GM23338 (cell line): ENCODE measurements around the gene SBF2. TPM values are rescaled to one million over a fixed set of nuclear protein-coding genes. Genes with fewer than 3 reads are reported as not detected.

Experiments used
- ATAC-seq: fragments of 200-7000 bp; cut with Tn5 transposase; 3 replicates; pipeline ENCODE4 v1.9.1; 2020
- DNase-seq: peaks from one replicate; pipeline ENCODE4 v3.0.0-alpha.2; 2015; ENCODE audit warnings: low spot score
- H2AFZ ChIP-seq: fragments of 200-600 bp; sonication (generic); 2 replicates; pipeline ENCODE4 v1.8.0; 2016; ENCODE audit warnings: antibody characterized with exemption, mild to moderate bottlenecking, moderate library complexity
- H3F3A ChIP-seq: fragments of 200-600 bp; sonication (generic); replicated peaks from 2 replicates; pipeline ENCODE4 v1.8.0; 2017; ENCODE audit warnings: antibody characterized with exemption, mixed run types, low read depth
- H3K27ac ChIP-seq: fragments of 200-600 bp; sonication (generic); 2 replicates; pipeline ENCODE4 v1.6.1; 2016; ENCODE audit warnings: low read depth
- H3K27me3 ChIP-seq: fragments of 200-600 bp; sonication (generic); 2 replicates; pipeline ENCODE4 v1.8.0; 2016; ENCODE audit warnings: mild to moderate bottlenecking, mixed run types, moderate library complexity; ENCODE audit not compliant: insufficient read depth
- H3K36me3 ChIP-seq: fragments of 200-600 bp; sonication (generic); 2 replicates; pipeline ENCODE4 v1.8.0; 2016; ENCODE audit warnings: mild to moderate bottlenecking; ENCODE audit not compliant: insufficient read depth
- H3K4me1 ChIP-seq: fragments of 200-600 bp; sonication (generic); 2 replicates; pipeline ENCODE4 v1.8.0; 2016; ENCODE audit warnings: mild to moderate bottlenecking, moderate library complexity; ENCODE audit not compliant: insufficient read depth
- H3K4me2 ChIP-seq: fragments of 200-600 bp; sonication (generic); 2 replicates; pipeline ENCODE4 v1.7.1; 2017; ENCODE audit warnings: mixed run types
- H3K4me3 ChIP-seq: fragments of 200-600 bp; sonication (generic); 2 replicates; pipeline ENCODE4 v1.6.1; 2016; ENCODE audit warnings: mixed run types
- H3K79me2 ChIP-seq: fragments of 200-600 bp; sonication (generic); replicated peaks from 2 replicates; pipeline ENCODE4 v1.8.0; 2017; ENCODE audit warnings: mild to moderate bottlenecking; ENCODE audit not compliant: insufficient read depth
- H3K9me2 ChIP-seq: fragments of 200-600 bp; sonication (generic); 2 replicates; pipeline ENCODE4 v1.8.0; 2017; ENCODE audit not compliant: insufficient read depth
- H4K20me1 ChIP-seq: fragments of 200-600 bp; sonication (generic); replicated peaks from 2 replicates; pipeline ENCODE4 v1.8.0; 2017; ENCODE audit warnings: mild to moderate bottlenecking; ENCODE audit not compliant: insufficient read depth
- H3K27ac Mint-ChIP-seq: 2 replicates; pipeline ENCODE4 v1.8.0; 2020; ENCODE audit warnings: inconsistent platforms, mild to moderate bottlenecking, moderate library complexity, mixed read lengths
- H3K27me3 Mint-ChIP-seq: 3 replicates; pipeline ENCODE4 v1.8.0; 2022; ENCODE audit warnings: low read depth, mild to moderate bottlenecking, moderate library complexity, mixed read lengths, inconsistent platforms; ENCODE audit not compliant: insufficient read depth, poor library complexity
- H3K36me3 Mint-ChIP-seq: 3 replicates; pipeline ENCODE4 v1.8.0; 2021; ENCODE audit warnings: low read depth, mild to moderate bottlenecking, inconsistent platforms, moderate library complexity, mixed read lengths
- H3K4me1 Mint-ChIP-seq: 3 replicates; pipeline ENCODE4 v1.8.0; 2020; ENCODE audit warnings: mild to moderate bottlenecking, inconsistent platforms, mixed read lengths
- H3K4me3 Mint-ChIP-seq: 3 replicates; pipeline ENCODE4 v1.8.0; 2021; ENCODE audit warnings: moderate library complexity, mild to moderate bottlenecking, inconsistent platforms, mixed read lengths
- H3K9me3 Mint-ChIP-seq: 3 replicates; pipeline ENCODE4 v1.8.0; 2020; ENCODE audit warnings: moderate library complexity, mild to moderate bottlenecking, inconsistent platforms, mixed read lengths
- CREB1 ChIP-seq: fragments of 250-450 bp; sonication (Bioruptor Pico); IDR thresholded peaks from 2 replicates; pipeline ENCODE4 v1.5.0; 2020; ENCODE audit warnings: low read depth, mild to moderate bottlenecking, moderate library complexity
- EZH2 ChIP-seq: fragments of 200-600 bp; sonication (generic); IDR thresholded peaks from one replicate; pipeline ENCODE4 v1.8.0; 2017; ENCODE audit warnings: antibody characterized with exemption, mild to moderate bottlenecking, low read depth; ENCODE audit not compliant: unreplicated experiment
- EZH2phosphoT487 ChIP-seq: fragments of 200-600 bp; sonication (generic); IDR thresholded peaks from one replicate; pipeline ENCODE4 v1.8.1; 2018; ENCODE audit warnings: antibody characterized with exemption; ENCODE audit not compliant: unreplicated experiment
- JUNB ChIP-seq: IDR thresholded peaks from one replicate; pipeline ENCODE4 v1.6.1; 2016; ENCODE audit warnings: antibody characterized with exemption; ENCODE audit not compliant: unreplicated experiment
- NANOG ChIP-seq: IDR thresholded peaks from 2 replicates; pipeline ENCODE4 v1.6.1; 2016; ENCODE audit warnings: antibody characterized with exemption, borderline replicate concordance
- POLR2AphosphoS5 ChIP-seq: IDR thresholded peaks from 2 replicates; pipeline ENCODE4 v1.6.1; 2016; ENCODE audit warnings: antibody characterized with exemption, low read depth
- STAT1 ChIP-seq: IDR thresholded peaks from one replicate; pipeline ENCODE4 v1.6.1; 2016; ENCODE audit warnings: antibody characterized with exemption; ENCODE audit not compliant: unreplicated experiment
- polyA plus RNA-seq: library from polyadenylated mRNA; unstranded; fragments of >200 nt; fragmentation: Nextera tagmentation; extraction: Ambion mirVana; gene quantifications from 2 replicates; pipeline ENCODE4 v1.2.1, GENCODE V29; 2016
- total RNA-seq: library from RNA; depleted of rRNA; stranded (reverse); fragments of >200 nt; shearing (Covaris generic); gene quantifications from 2 replicates; pipeline ENCODE4 v1.2.3, GENCODE V29; 2014
- TF ChIP-seq, protein P1 (sequence below), 2 experiments: fragments of 200-600 bp in 1 of 2; sonication (generic) in 1 of 2; conservative IDR thresholded peaks; 2 replicates each; pipeline versions ENCODE4 v1.5.1 to v1.6.1; 2016 to 2017; ENCODE audit warnings: antibody characterized with exemption in 2 of 2, low read depth in 2 of 2, mild to moderate bottlenecking in 2 of 2, moderate library complexity in 1 of 2
- TF ChIP-seq, protein P2 (sequence below): IDR thresholded peaks from 2 replicates; pipeline ENCODE4 v1.6.1; 2016; ENCODE audit warnings: antibody characterized with exemption
- TF ChIP-seq, protein P3 (sequence below): IDR thresholded peaks from one replicate; pipeline ENCODE4 v1.6.1; 2018; ENCODE audit warnings: antibody characterized with exemption; ENCODE audit not compliant: unreplicated experiment

The SBF2 gene
- total and polyA plus RNA-seq, 2 experiments from 2014 or later, result 25.6 to 53.5 TPM

DNA sequence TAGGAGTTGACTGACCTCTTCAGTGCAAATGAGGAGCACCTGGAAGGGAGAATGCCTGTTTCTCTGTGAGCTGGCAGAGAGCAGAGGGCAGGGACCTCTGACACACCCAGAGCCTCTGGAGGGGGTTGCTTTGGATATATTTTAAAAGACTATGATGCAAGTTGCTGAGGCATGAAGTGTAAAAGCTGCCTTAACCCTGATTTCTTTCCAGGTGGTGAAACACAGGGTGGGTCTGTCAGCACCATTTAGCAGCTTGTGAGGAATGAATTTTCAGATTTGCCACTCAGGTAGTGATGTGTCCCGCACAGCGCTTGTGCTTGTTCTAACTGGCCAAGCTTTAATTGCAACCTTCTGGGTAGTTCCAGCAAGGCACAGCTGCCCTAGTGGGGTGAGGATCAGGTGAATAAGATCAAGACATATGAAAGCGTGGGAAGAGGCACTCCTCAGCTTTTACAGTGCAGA lies 540.0 kb downstream of the SBF2 start:
- DNase-seq (no peak), ATAC-seq (peak; percentile 2; the same call in 1 of the 3 replicates)
- peaks cover 16% of the 10 kb centered on the region for H3K36me3 Mint-ChIP-seq
- H3K4me1 ChIP-seq, result peaks cover 32% of the 10 kb centered on the region
- H3K79me2 ChIP-seq, result no peaks in the 10 kb centered on the region
- no peak for TF ChIP-seq JUNB
- no peak for TF ChIP-seq NANOG
- TF ChIP-seq, protein P1, sequence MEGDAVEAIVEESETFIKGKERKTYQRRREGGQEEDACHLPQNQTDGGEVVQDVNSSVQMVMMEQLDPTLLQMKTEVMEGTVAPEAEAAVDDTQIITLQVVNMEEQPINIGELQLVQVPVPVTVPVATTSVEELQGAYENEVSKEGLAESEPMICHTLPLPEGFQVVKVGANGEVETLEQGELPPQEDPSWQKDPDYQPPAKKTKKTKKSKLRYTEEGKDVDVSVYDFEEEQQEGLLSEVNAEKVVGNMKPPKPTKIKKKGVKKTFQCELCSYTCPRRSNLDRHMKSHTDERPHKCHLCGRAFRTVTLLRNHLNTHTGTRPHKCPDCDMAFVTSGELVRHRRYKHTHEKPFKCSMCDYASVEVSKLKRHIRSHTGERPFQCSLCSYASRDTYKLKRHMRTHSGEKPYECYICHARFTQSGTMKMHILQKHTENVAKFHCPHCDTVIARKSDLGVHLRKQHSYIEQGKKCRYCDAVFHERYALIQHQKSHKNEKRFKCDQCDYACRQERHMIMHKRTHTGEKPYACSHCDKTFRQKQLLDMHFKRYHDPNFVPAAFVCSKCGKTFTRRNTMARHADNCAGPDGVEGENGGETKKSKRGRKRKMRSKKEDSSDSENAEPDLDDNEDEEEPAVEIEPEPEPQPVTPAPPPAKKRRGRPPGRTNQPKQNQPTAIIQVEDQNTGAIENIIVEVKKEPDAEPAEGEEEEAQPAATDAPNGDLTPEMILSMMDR (conservative IDR thresholded peaks at IDR 0.05; ENCODE audit: low read depth in 2 of 2), result peak in 1 of 2 experiments; percentile 44; a peak in 2 of 4 replicates
- TF ChIP-seq CREB1, result no peak
- TF ChIP-seq, protein P2, sequence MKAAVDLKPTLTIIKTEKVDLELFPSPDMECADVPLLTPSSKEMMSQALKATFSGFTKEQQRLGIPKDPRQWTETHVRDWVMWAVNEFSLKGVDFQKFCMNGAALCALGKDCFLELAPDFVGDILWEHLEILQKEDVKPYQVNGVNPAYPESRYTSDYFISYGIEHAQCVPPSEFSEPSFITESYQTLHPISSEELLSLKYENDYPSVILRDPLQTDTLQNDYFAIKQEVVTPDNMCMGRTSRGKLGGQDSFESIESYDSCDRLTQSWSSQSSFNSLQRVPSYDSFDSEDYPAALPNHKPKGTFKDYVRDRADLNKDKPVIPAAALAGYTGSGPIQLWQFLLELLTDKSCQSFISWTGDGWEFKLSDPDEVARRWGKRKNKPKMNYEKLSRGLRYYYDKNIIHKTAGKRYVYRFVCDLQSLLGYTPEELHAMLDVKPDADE, result no peak
- 0 out of 2 replicates have a peak, but pooled peaks have one; percentile 1 for TF ChIP-seq POLR2AphosphoS5
- TF ChIP-seq STAT1, result no peak
- no peak for TF ChIP-seq EZH2
- H4K20me1 ChIP-seq, result no peaks in the 10 kb centered on the region
- H3K9me2 ChIP-seq, result no peaks in the 10 kb centered on the region
- H3K4me2 ChIP-seq, result no peak overlapping the region
- H3K27ac Mint-ChIP-seq, result peak overlapping the region; percentile 36; the same call in 1 of the 2 replicates
- peaks cover 13% of the 10 kb centered on the region for H3K36me3 ChIP-seq
- H3K27me3 ChIP-seq, result no peaks in the 10 kb centered on the region
- H3K4me1 Mint-ChIP-seq, result peaks cover 30% of the 10 kb centered on the region
- H2AFZ ChIP-seq, result no peak overlapping the region
- H3F3A ChIP-seq, result 0 out of 2 replicates have a peak, but pooled peaks cover 9% of the 10 kb centered on the region
- H3K4me3 Mint-ChIP-seq, result no peak overlapping the region
- no peaks in the 10 kb centered on the region for H3K9me3 Mint-ChIP-seq
- H3K27ac ChIP-seq, result peak overlapping the region; percentile 84; the same call in 1 of the 2 replicates
- peaks cover 4% of the 10 kb centered on the region for H3K27me3 Mint-ChIP-seq
- no peak overlapping the region for H3K4me3 ChIP-seq

DNA sequence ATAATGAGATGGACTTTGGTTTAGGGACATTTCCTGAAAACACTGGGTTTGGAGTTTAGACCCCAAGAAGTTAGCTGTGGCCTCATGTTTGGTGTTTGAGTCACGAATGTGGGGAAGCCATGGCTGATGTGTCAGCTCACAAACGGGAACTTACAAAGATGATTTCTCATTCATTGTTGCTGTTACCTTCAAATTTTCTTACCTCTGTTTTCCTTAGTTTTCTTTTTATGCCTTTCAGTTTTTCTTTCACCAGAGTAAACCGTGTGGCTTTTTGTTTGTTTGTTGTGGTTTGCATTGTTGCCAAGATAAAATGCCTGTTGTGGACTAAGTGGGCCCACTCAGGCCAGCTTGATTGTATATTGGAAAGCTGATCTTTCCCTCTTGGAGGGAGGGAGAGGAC lies 541.0 kb downstream of the SBF2 start:
- H3K27ac Mint-ChIP-seq, result no peak overlapping the region
- Histone ChIP-seq H2AFZ (no peak overlapping the region), H3K79me2 (no peaks in the 10 kb centered on the region), H3K27ac (no peak overlapping the region), H3K4me3 (no peak overlapping the region), H3K9me2 (no peaks in the 10 kb centered on the region), H3K36me3 (peaks cover 13% of the 10 kb centered on the region), H3K4me1 (peaks cover 29% of the 10 kb centered on the region), H4K20me1 (no peaks in the 10 kb centered on the region), H3K4me2 (no peak overlapping the region), H3F3A (0 out of 2 replicates have a peak, but pooled peaks cover 5% of the 10 kb centered on the region), H3K27me3 (no peaks in the 10 kb centered on the region)
- TF ChIP-seq, protein P1 (conservative IDR thresholded peaks at IDR 0.05; ENCODE audit: low read depth in 2 of 2), result no peak
- TF ChIP-seq, protein P3, sequence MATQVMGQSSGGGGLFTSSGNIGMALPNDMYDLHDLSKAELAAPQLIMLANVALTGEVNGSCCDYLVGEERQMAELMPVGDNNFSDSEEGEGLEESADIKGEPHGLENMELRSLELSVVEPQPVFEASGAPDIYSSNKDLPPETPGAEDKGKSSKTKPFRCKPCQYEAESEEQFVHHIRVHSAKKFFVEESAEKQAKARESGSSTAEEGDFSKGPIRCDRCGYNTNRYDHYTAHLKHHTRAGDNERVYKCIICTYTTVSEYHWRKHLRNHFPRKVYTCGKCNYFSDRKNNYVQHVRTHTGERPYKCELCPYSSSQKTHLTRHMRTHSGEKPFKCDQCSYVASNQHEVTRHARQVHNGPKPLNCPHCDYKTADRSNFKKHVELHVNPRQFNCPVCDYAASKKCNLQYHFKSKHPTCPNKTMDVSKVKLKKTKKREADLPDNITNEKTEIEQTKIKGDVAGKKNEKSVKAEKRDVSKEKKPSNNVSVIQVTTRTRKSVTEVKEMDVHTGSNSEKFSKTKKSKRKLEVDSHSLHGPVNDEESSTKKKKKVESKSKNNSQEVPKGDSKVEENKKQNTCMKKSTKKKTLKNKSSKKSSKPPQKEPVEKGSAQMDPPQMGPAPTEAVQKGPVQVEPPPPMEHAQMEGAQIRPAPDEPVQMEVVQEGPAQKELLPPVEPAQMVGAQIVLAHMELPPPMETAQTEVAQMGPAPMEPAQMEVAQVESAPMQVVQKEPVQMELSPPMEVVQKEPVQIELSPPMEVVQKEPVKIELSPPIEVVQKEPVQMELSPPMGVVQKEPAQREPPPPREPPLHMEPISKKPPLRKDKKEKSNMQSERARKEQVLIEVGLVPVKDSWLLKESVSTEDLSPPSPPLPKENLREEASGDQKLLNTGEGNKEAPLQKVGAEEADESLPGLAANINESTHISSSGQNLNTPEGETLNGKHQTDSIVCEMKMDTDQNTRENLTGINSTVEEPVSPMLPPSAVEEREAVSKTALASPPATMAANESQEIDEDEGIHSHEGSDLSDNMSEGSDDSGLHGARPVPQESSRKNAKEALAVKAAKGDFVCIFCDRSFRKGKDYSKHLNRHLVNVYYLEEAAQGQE, result no peak
- TF ChIP-seq EZH2phosphoT487, result no peak
- no peak for TF ChIP-seq NANOG
- H3K36me3 Mint-ChIP-seq, result peaks cover 22% of the 10 kb centered on the region
- H3K4me3 Mint-ChIP-seq, result no peak overlapping the region; the same call in 2 of the 3 replicates
- H3K9me3 Mint-ChIP-seq, result no peaks in the 10 kb centered on the region
- H3K4me1 Mint-ChIP-seq, result peaks cover 29% of the 10 kb centered on the region
- no peak for DNase-seq
- peaks cover 4% of the 10 kb centered on the region for H3K27me3 Mint-ChIP-seq
- ATAC-seq, result no peak
